Vagina (tissue), 2 donors: Measurements from ENCODE around the gene TOX2.

ENCODE experiments used
- CTCF ChIP-seq, 3 experiments: fragments of 450-650 bp in 2 of 3; fragments of 200-600 bp in 1 of 3; sonication (generic) in 1 of 3; IDR thresholded peaks; one replicate each; pipeline ENCODE4 v1.5.1; 2017 to 2019; ENCODE audit warnings: antibody characterized with exemption in 3 of 3, mild to moderate bottlenecking in 2 of 3, moderate library complexity in 2 of 3
- POLR2A ChIP-seq, 2 donors: fragments of 450-650 bp; IDR thresholded peaks; one replicate each; pipeline ENCODE4 v1.6.1; 2017; ENCODE audit warnings: antibody characterized with exemption in 2 of 2, mild to moderate bottlenecking in 2 of 2, moderate library complexity in 2 of 2
- POLR2AphosphoS5 ChIP-seq, 2 donors: sonication (generic); formaldehyde crosslinking; IDR thresholded peaks; one replicate each; pipeline ENCODE4 v1.9.0; 2017; ENCODE audit warnings: antibody characterized with exemption in 2 of 2, mild to moderate bottlenecking in 2 of 2, low read depth in 1 of 2; ENCODE audit not compliant: insufficient read depth in 1 of 2

GRCh38 chr20:44083220-44083933 is 168.7 kb downstream of the TOX2 start:
- TF ChIP-seq CTCF (IDR thresholded peaks at IDR 0.05), result no peak
- no peak for TF ChIP-seq POLR2A (IDR thresholded peaks at IDR 0.05)
- TF ChIP-seq POLR2AphosphoS5 (IDR thresholded peaks at IDR 0.05; ENCODE audit: insufficient read depth in 1 of 2, low read depth in 1 of 2), result no peak
